ENCODE measurements around the gene PRKAR1B.

PRKAR1B gene

GRCh38 chr7:603152-603951 lies 123.7 kb downstream of the PRKAR1B start:
- DNase-seq (ENCODE audit: low read depth): peak; percentile 43

- DNase-seq (ENCODE audit: low read depth): peak; percentile 59
Observed at GRCh38 chr7:602341-603141, 124.5 kb downstream of the PRKAR1B start.

GRCh38 chr7:601595-602340 lies 125.3 kb downstream of the PRKAR1B start:
- DNase-seq (ENCODE audit: low read depth): peak; percentile 90

- DNase-seq (ENCODE audit: low read depth): no peak
Observed at GRCh38 chr7:601036-601594, 126.0 kb downstream of the PRKAR1B start.

- DNase-seq (ENCODE audit: low read depth): no peak
Observed at GRCh38 chr7:600149-601035, 126.7 kb downstream of the PRKAR1B start.

GRCh38 chr7:598899-599298 lies 128.2 kb downstream of the PRKAR1B start:
- DNase-seq (ENCODE audit: low read depth): no peak

- no peak for DNase-seq (ENCODE audit: low read depth)
Observed at GRCh38 chr7:597348-598178, 129.5 kb downstream of the PRKAR1B start.

GRCh38 chr7:596819-597182 lies 130.3 kb downstream of the PRKAR1B start:
- DNase-seq (ENCODE audit: low read depth): no peak

- no peak for DNase-seq (ENCODE audit: low read depth)
Observed at GRCh38 chr7:596071-596818, 130.8 kb downstream of the PRKAR1B start.

GRCh38 chr7:595621-596010 lies 131.5 kb downstream of the PRKAR1B start:
- peak; percentile 23 for DNase-seq (ENCODE audit: low read depth)

- DNase-seq (ENCODE audit: low read depth): no peak
Observed at GRCh38 chr7:594920-595620, 132.0 kb downstream of the PRKAR1B start.

- no peak for DNase-seq (ENCODE audit: low read depth)
Observed at GRCh38 chr7:594212-594913, 132.7 kb downstream of the PRKAR1B start.

GRCh38 chr7:593324-594115 lies 133.6 kb downstream of the PRKAR1B start:
- no peak for DNase-seq (ENCODE audit: low read depth)

- DNase-seq (ENCODE audit: low read depth): no peak
Observed at GRCh38 chr7:591856-592628, 135.0 kb downstream of the PRKAR1B start.

GRCh38 chr7:590731-591551 lies 136.1 kb downstream of the PRKAR1B start:
- DNase-seq (ENCODE audit: low read depth): no peak
